ENCODE results near the gene SLCO2A1.

The SLCO2A1 gene

GRCh38 chr3:133994166-133994890, 35.4 kb downstream of the SLCO2A1 start:
- peaks cover 6% of the 10 kb centered on the region for H3K4me1 Mint-ChIP-seq (ENCODE audit: low read depth)
- H3K4me3 Mint-ChIP-seq, result no peak overlapping the region
- H3K27ac Mint-ChIP-seq, result no peak overlapping the region
- no peaks in the 10 kb centered on the region for H3K36me3 Mint-ChIP-seq (ENCODE audit: low read depth)
- H3K9me3 Mint-ChIP-seq, result no peaks in the 10 kb centered on the region
- intact Hi-C loops (cut with micrococcal nuclease), result no loop called here
- no peaks in the 10 kb centered on the region for H3K27me3 Mint-ChIP-seq

- no peaks in the 10 kb centered on the region for H3K36me3 Mint-ChIP-seq (ENCODE audit: low read depth)
- H3K4me3 Mint-ChIP-seq, result no peak overlapping the region
- no peak overlapping the region for H3K27ac Mint-ChIP-seq
- no peaks in the 10 kb centered on the region for H3K9me3 Mint-ChIP-seq
- intact Hi-C loops (cut with micrococcal nuclease), result no loop called here
- H3K4me1 Mint-ChIP-seq (ENCODE audit: low read depth), result peaks cover 6% of the 10 kb centered on the region
- H3K27me3 Mint-ChIP-seq, result no peaks in the 10 kb centered on the region
Observed at GRCh38 chr3:133992951-133993620, 36.6 kb downstream of the SLCO2A1 start.

DNA sequence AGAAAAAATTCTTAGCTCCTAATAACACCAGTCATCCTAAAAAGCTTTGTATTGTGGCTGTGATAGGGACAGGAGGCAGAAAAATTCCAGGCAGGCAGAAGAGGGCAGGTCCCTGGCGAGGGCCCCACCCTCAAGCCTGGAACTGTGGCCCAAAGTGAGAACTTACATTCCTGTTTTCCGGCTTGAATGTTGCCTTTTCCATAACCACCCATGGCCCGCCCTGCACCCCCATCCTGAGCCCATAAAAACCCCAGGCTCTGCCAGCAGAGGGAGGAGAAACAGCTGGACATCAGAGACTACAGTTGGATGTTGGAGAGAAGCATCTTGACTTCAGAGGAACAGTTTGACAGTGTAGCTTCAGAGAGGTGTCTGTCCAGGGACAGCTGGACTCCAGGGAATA, 37.3 kb downstream of the SLCO2A1 start:
- Mint-ChIP-seq H3K4me1 (ENCODE audit: low read depth) (peaks cover 6% of the 10 kb centered on the region), H3K36me3 (ENCODE audit: low read depth) (no peaks in the 10 kb centered on the region), H3K4me3 (no peak overlapping the region), H3K27me3 (no peaks in the 10 kb centered on the region), H3K27ac (no peak overlapping the region), H3K9me3 (no peaks in the 10 kb centered on the region)
- intact Hi-C loops (cut with micrococcal nuclease), result no loop called here

GRCh38 chr3:133991637-133992036, 38.1 kb downstream of the SLCO2A1 start:
- intact Hi-C loops (cut with micrococcal nuclease), result no loop called here
- H3K36me3 Mint-ChIP-seq (ENCODE audit: low read depth), result no peaks in the 10 kb centered on the region
- peaks cover 7% of the 10 kb centered on the region for H3K4me1 Mint-ChIP-seq (ENCODE audit: low read depth)

DNA sequence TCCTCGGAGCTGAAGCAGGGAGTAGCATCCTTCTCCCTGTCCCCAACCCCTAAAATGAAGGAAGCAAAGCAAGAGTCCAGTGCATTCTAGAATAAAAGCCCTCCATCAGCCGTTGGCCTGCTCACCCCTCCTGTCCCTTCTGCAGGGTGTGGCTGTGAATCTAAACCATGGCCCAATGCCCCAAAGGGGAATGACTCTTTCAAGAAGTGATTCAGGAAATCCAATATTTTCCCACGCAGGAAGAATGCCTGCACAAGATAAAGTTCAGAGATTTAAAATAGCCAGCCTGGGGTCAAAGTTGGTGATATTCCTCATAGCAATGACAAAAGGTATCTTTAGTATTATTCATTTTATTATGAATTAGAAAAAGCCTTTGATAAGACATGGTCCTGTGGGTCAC, 38.5 kb downstream of the SLCO2A1 start:
- intact Hi-C loops (cut with micrococcal nuclease), result no loop called here
- H3K4me3 Mint-ChIP-seq, result no peak overlapping the region
- H3K27me3 Mint-ChIP-seq, result no peaks in the 10 kb centered on the region
- H3K9me3 Mint-ChIP-seq, result no peaks in the 10 kb centered on the region
- H3K4me1 Mint-ChIP-seq (ENCODE audit: low read depth), result peaks cover 12% of the 10 kb centered on the region
- no peak overlapping the region for H3K27ac Mint-ChIP-seq
- no peaks in the 10 kb centered on the region for H3K36me3 Mint-ChIP-seq (ENCODE audit: low read depth)

More at GRCh38 chr3:133991637-133992036, 38.1 kb downstream of the SLCO2A1 start:
- Mint-ChIP-seq H3K4me3 (no peak overlapping the region), H3K9me3 (no peaks in the 10 kb centered on the region), H3K27ac (no peak overlapping the region), H3K27me3 (no peaks in the 10 kb centered on the region)

- Mint-ChIP-seq H3K4me1 (ENCODE audit: low read depth) (peaks cover 12% of the 10 kb centered on the region), H3K9me3 (no peaks in the 10 kb centered on the region), H3K4me3 (no peak overlapping the region), H3K36me3 (ENCODE audit: low read depth) (no peaks in the 10 kb centered on the region), H3K27ac (no peak overlapping the region), H3K27me3 (no peaks in the 10 kb centered on the region)
- intact Hi-C loops (cut with micrococcal nuclease), result no loop called here
Observed at GRCh38 chr3:133989936-133990702, 39.6 kb downstream of the SLCO2A1 start.

GRCh38 chr3:133988631-133989161, 41.0 kb downstream of the SLCO2A1 start:
- Mint-ChIP-seq H3K4me1 (ENCODE audit: low read depth) (peaks cover 12% of the 10 kb centered on the region), H3K27ac (no peak overlapping the region), H3K9me3 (no peaks in the 10 kb centered on the region), H3K27me3 (no peaks in the 10 kb centered on the region), H3K36me3 (ENCODE audit: low read depth) (no peaks in the 10 kb centered on the region), H3K4me3 (no peak overlapping the region)
- intact Hi-C loops (cut with micrococcal nuclease), result no loop called here

GRCh38 chr3:133987948-133988484, 41.7 kb downstream of the SLCO2A1 start:
- peaks cover 12% of the 10 kb centered on the region for H3K4me1 Mint-ChIP-seq (ENCODE audit: low read depth)
- H3K4me3 Mint-ChIP-seq, result no peak overlapping the region
- intact Hi-C loops (cut with micrococcal nuclease), result no loop called here
- no peaks in the 10 kb centered on the region for H3K27me3 Mint-ChIP-seq
- H3K27ac Mint-ChIP-seq, result no peak overlapping the region
- no peaks in the 10 kb centered on the region for H3K36me3 Mint-ChIP-seq (ENCODE audit: low read depth)
- no peaks in the 10 kb centered on the region for H3K9me3 Mint-ChIP-seq

GRCh38 chr3:133987136-133987535, 42.6 kb downstream of the SLCO2A1 start:
- Mint-ChIP-seq H3K4me3 (no peak overlapping the region), H3K27ac (no peak overlapping the region), H3K4me1 (ENCODE audit: low read depth) (peaks cover 12% of the 10 kb centered on the region), H3K36me3 (ENCODE audit: low read depth) (no peaks in the 10 kb centered on the region), H3K9me3 (no peaks in the 10 kb centered on the region), H3K27me3 (no peaks in the 10 kb centered on the region)
- intact Hi-C loops (cut with micrococcal nuclease), result no loop called here

DNA sequence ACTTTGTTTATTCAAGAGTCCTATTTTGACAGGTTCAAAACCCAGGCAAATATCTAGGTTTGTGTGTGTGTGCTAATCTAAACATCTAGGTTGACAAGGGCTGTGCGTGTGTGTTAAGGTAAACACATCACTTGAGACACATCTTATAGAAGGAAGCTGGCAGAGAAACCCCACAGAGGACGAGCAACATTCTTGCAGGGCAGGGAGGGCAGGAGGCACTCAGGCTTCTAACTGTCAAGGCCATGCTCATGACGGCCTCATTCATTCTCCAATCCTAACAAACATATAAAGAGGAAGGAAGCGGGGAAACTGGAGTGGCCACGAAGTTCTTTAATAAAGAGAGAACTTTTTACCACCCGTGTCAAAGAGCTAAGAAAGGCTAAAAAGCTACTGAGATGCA, 43.4 kb downstream of the SLCO2A1 start:
- intact Hi-C loops (cut with micrococcal nuclease), result no loop called here
- Mint-ChIP-seq H3K4me3 (no peak overlapping the region), H3K9me3 (no peaks in the 10 kb centered on the region), H3K27me3 (no peaks in the 10 kb centered on the region), H3K4me1 (ENCODE audit: low read depth) (peaks cover 12% of the 10 kb centered on the region), H3K36me3 (ENCODE audit: low read depth) (no peaks in the 10 kb centered on the region), H3K27ac (no peak overlapping the region)

DNA sequence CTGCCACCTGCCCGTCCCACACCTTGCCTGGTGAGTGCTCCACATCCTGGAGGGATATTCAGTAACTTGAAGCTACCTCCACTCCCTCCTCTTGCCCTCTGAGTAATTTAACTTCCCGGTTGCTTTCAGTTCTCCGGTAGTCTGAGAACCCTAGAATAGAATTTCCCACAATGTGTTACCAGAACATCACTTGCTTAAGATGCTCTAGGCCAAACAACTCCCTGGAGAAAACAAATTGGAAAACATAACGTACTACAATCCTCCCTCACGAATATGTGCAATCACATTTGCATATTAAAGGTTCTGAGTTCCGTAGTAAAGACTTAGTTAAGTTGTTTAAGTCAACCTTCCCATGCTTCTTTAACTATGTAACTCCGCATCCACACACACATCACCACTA, 44.8 kb downstream of the SLCO2A1 start:
- H3K4me1 Mint-ChIP-seq (ENCODE audit: low read depth), result peaks cover 9% of the 10 kb centered on the region
- H3K27ac Mint-ChIP-seq, result no peak overlapping the region
- H3K4me3 Mint-ChIP-seq, result no peak overlapping the region
- no peaks in the 10 kb centered on the region for H3K9me3 Mint-ChIP-seq
- no peaks in the 10 kb centered on the region for H3K27me3 Mint-ChIP-seq
- no peaks in the 10 kb centered on the region for H3K36me3 Mint-ChIP-seq (ENCODE audit: low read depth)
- intact Hi-C loops (cut with micrococcal nuclease), result no loop called here

GRCh38 chr3:133983576-133984560, 45.9 kb downstream of the SLCO2A1 start:
- no peaks in the 10 kb centered on the region for H3K36me3 Mint-ChIP-seq (ENCODE audit: low read depth)
- no peaks in the 10 kb centered on the region for H3K27me3 Mint-ChIP-seq
- intact Hi-C loops (cut with micrococcal nuclease), result no loop called here
- H3K27ac Mint-ChIP-seq, result no peak overlapping the region
- peaks cover 6% of the 10 kb centered on the region for H3K4me1 Mint-ChIP-seq (ENCODE audit: low read depth)
- no peak overlapping the region for H3K4me3 Mint-ChIP-seq
- H3K9me3 Mint-ChIP-seq, result no peaks in the 10 kb centered on the region

- no peaks in the 10 kb centered on the region for H3K36me3 Mint-ChIP-seq (ENCODE audit: low read depth)
- H3K4me3 Mint-ChIP-seq, result no peak overlapping the region
- no peaks in the 10 kb centered on the region for H3K27me3 Mint-ChIP-seq
- H3K27ac Mint-ChIP-seq, result no peak overlapping the region
- no peaks in the 10 kb centered on the region for H3K9me3 Mint-ChIP-seq
- intact Hi-C loops (cut with micrococcal nuclease), result no loop called here
- H3K4me1 Mint-ChIP-seq (ENCODE audit: low read depth), result peaks cover 6% of the 10 kb centered on the region
Observed at GRCh38 chr3:133983126-133983525, 46.6 kb downstream of the SLCO2A1 start.
